Activated naive CD8-positive, alpha-beta T cell (primary cell): ENCODE data around the gene TNFRSF21.
"Not testable (repeated sequence)": the region's sequence is repeated elsewhere in the genome, so short reads cannot be mapped to it uniquely, and the experiment has no call there.

Experiments used
- H3K27ac Mint-ChIP-seq: one replicate; pipeline ENCODE4 v1.8.0; 2021; ENCODE audit warnings: mixed read lengths
- H3K27me3 Mint-ChIP-seq: one replicate; pipeline ENCODE4 v1.8.0; 2021; ENCODE audit warnings: mixed read lengths
- H3K36me3 Mint-ChIP-seq: one replicate; pipeline ENCODE4 v1.8.0; 2021; ENCODE audit warnings: mixed read lengths
- H3K4me1 Mint-ChIP-seq: one replicate; pipeline ENCODE4 v1.8.0; 2021; ENCODE audit warnings: low read depth, mixed read lengths
- H3K4me3 Mint-ChIP-seq: one replicate; pipeline ENCODE4 v1.8.0; 2021; ENCODE audit warnings: mild to moderate bottlenecking, mixed read lengths
- H3K9me3 Mint-ChIP-seq: one replicate; pipeline ENCODE4 v1.8.0; 2021; ENCODE audit warnings: low read depth, mixed read lengths

The TNFRSF21 gene

GRCh38 chr6:47239546-47239945 is 70.2 kb downstream of the TNFRSF21 start:
- H3K36me3 Mint-ChIP-seq, result no peaks in the 10 kb centered on the region
- H3K4me3 Mint-ChIP-seq, result no peak overlapping the region
- peaks cover 23% of the 10 kb centered on the region for H3K4me1 Mint-ChIP-seq
- H3K27me3 Mint-ChIP-seq, result no peaks in the 10 kb centered on the region
- no peaks in the 10 kb centered on the region for H3K9me3 Mint-ChIP-seq
- H3K27ac Mint-ChIP-seq, result no peak overlapping the region

GRCh38 chr6:47238456-47238995 is 71.2 kb downstream of the TNFRSF21 start:
- Mint-ChIP-seq H3K36me3 (no peaks in the 10 kb centered on the region), H3K27ac (no peak overlapping the region), H3K9me3 (no peaks in the 10 kb centered on the region), H3K4me1 (peaks cover 19% of the 10 kb centered on the region), H3K4me3 (no peak overlapping the region), H3K27me3 (no peaks in the 10 kb centered on the region)

- Mint-ChIP-seq H3K36me3 (no peaks in the 10 kb centered on the region), H3K4me1 (peaks cover 9% of the 10 kb centered on the region), H3K27me3 (no peaks in the 10 kb centered on the region), H3K9me3 (no peaks in the 10 kb centered on the region), H3K27ac (no peak overlapping the region), H3K4me3 (no peak overlapping the region)
Measured at GRCh38 chr6:47237196-47237595, 72.5 kb downstream of the TNFRSF21 start.

GRCh38 chr6:47235964-47236760 is 73.5 kb downstream of the TNFRSF21 start:
- H3K27me3 Mint-ChIP-seq, result no peaks in the 10 kb centered on the region
- no peak overlapping the region for H3K27ac Mint-ChIP-seq
- no peaks in the 10 kb centered on the region for H3K9me3 Mint-ChIP-seq
- H3K4me3 Mint-ChIP-seq, result no peak overlapping the region
- no peaks in the 10 kb centered on the region for H3K36me3 Mint-ChIP-seq
- H3K4me1 Mint-ChIP-seq, result peaks cover 1% of the 10 kb centered on the region

- no peak overlapping the region for H3K27ac Mint-ChIP-seq
- no peaks in the 10 kb centered on the region for H3K4me1 Mint-ChIP-seq
- H3K36me3 Mint-ChIP-seq, result no peaks in the 10 kb centered on the region
- H3K27me3 Mint-ChIP-seq, result no peaks in the 10 kb centered on the region
- no peak overlapping the region for H3K4me3 Mint-ChIP-seq
- no peaks in the 10 kb centered on the region for H3K9me3 Mint-ChIP-seq
Measured at GRCh38 chr6:47235421-47235820, 74.3 kb downstream of the TNFRSF21 start.

- no peak overlapping the region for H3K27ac Mint-ChIP-seq
- H3K27me3 Mint-ChIP-seq, result no peaks in the 10 kb centered on the region
- no peaks in the 10 kb centered on the region for H3K9me3 Mint-ChIP-seq
- H3K4me1 Mint-ChIP-seq, result no peaks in the 10 kb centered on the region
- no peak overlapping the region for H3K4me3 Mint-ChIP-seq
- H3K36me3 Mint-ChIP-seq, result no peaks in the 10 kb centered on the region
Measured at GRCh38 chr6:47234266-47234933, 75.3 kb downstream of the TNFRSF21 start.

GRCh38 chr6:47231151-47231550 is 78.6 kb downstream of the TNFRSF21 start:
- Mint-ChIP-seq H3K4me1 (no peaks in the 10 kb centered on the region), H3K4me3 (no peak overlapping the region)

GRCh38 chr6:47230579-47230978 is 79.1 kb downstream of the TNFRSF21 start:
- no peaks in the 10 kb centered on the region for H3K36me3 Mint-ChIP-seq
- H3K4me3 Mint-ChIP-seq, result no peak overlapping the region
- no peaks in the 10 kb centered on the region for H3K4me1 Mint-ChIP-seq
- H3K9me3 Mint-ChIP-seq, result no peaks in the 10 kb centered on the region
- no peaks in the 10 kb centered on the region for H3K27me3 Mint-ChIP-seq
- no peak overlapping the region for H3K27ac Mint-ChIP-seq

More at GRCh38 chr6:47231151-47231550, 78.6 kb downstream of the TNFRSF21 start:
- H3K27me3 Mint-ChIP-seq, result no peaks in the 10 kb centered on the region
- H3K36me3 Mint-ChIP-seq, result no peaks in the 10 kb centered on the region
- no peaks in the 10 kb centered on the region for H3K9me3 Mint-ChIP-seq
- no peak overlapping the region for H3K27ac Mint-ChIP-seq

- no peaks in the 10 kb centered on the region for H3K4me1 Mint-ChIP-seq
- no peak overlapping the region for H3K4me3 Mint-ChIP-seq
- H3K27me3 Mint-ChIP-seq, result no peaks in the 10 kb centered on the region
- H3K9me3 Mint-ChIP-seq, result no peaks in the 10 kb centered on the region
- H3K36me3 Mint-ChIP-seq, result no peaks in the 10 kb centered on the region
- H3K27ac Mint-ChIP-seq, result no peak overlapping the region
Measured at GRCh38 chr6:47229255-47229654, 80.5 kb downstream of the TNFRSF21 start.

GRCh38 chr6:47228093-47228492 is 81.6 kb downstream of the TNFRSF21 start:
- not testable (repeated sequence) for H3K9me3 Mint-ChIP-seq, H3K27ac Mint-ChIP-seq, H3K4me3 Mint-ChIP-seq, H3K4me1 Mint-ChIP-seq, H3K27me3 Mint-ChIP-seq, H3K36me3 Mint-ChIP-seq

- H3K36me3 Mint-ChIP-seq, H3K9me3 Mint-ChIP-seq, H3K4me3 Mint-ChIP-seq, H3K27ac Mint-ChIP-seq, H3K4me1 Mint-ChIP-seq, H3K27me3 Mint-ChIP-seq: not testable (repeated sequence)
Measured at GRCh38 chr6:47223251-47223650, 86.5 kb downstream of the TNFRSF21 start.

- no peaks in the 10 kb centered on the region for H3K27me3 Mint-ChIP-seq
- no peak overlapping the region for H3K4me3 Mint-ChIP-seq
- no peak overlapping the region for H3K27ac Mint-ChIP-seq
- no peaks in the 10 kb centered on the region for H3K4me1 Mint-ChIP-seq
- no peaks in the 10 kb centered on the region for H3K9me3 Mint-ChIP-seq
- no peaks in the 10 kb centered on the region for H3K36me3 Mint-ChIP-seq
Measured at GRCh38 chr6:47221565-47221964, 88.1 kb downstream of the TNFRSF21 start.

- Mint-ChIP-seq H3K4me3 (no peak overlapping the region), H3K27ac (no peak overlapping the region), H3K9me3 (peaks cover 5% of the 10 kb centered on the region)
Measured at GRCh38 chr6:47209632-47210031, 100.1 kb downstream of the TNFRSF21 start.

GRCh38 chr6:47207261-47207660 is 102.4 kb downstream of the TNFRSF21 start:
- Mint-ChIP-seq H3K36me3 (no peaks in the 10 kb centered on the region), H3K27me3 (no peaks in the 10 kb centered on the region), H3K27ac (no peak overlapping the region), H3K4me1 (peaks cover 22% of the 10 kb centered on the region), H3K9me3 (no peaks in the 10 kb centered on the region), H3K4me3 (no peak overlapping the region)

More at GRCh38 chr6:47209632-47210031, 100.1 kb downstream of the TNFRSF21 start:
- Mint-ChIP-seq H3K36me3 (no peaks in the 10 kb centered on the region), H3K27me3 (no peaks in the 10 kb centered on the region), H3K4me1 (peaks cover 3% of the 10 kb centered on the region)

GRCh38 chr6:47206626-47207025 is 103.1 kb downstream of the TNFRSF21 start:
- peaks cover 22% of the 10 kb centered on the region for H3K4me1 Mint-ChIP-seq
- H3K9me3 Mint-ChIP-seq, result no peaks in the 10 kb centered on the region
- no peak overlapping the region for H3K27ac Mint-ChIP-seq
- H3K27me3 Mint-ChIP-seq, result no peaks in the 10 kb centered on the region
- H3K4me3 Mint-ChIP-seq, result no peak overlapping the region
- no peaks in the 10 kb centered on the region for H3K36me3 Mint-ChIP-seq
